Gastroesophageal sphincter (tissue), 3 donors: ENCODE measurements around the gene MAN1C1.

Experiments
- CTCF ChIP-seq, 4 experiments: fragments of 200-600 bp in 2 of 4; fragments of 450-650 bp in 2 of 4; sonication (generic) in 1 of 4; IDR thresholded peaks; one replicate each; pipeline ENCODE4 v1.5.1; 2017 to 2019; ENCODE audit warnings: antibody characterized with exemption in 4 of 4, mild to moderate bottlenecking in 2 of 4, moderate library complexity in 2 of 4
- POLR2AphosphoS5 ChIP-seq: sonication (generic); formaldehyde crosslinking; IDR thresholded peaks from one replicate; pipeline ENCODE4 v1.6.1; 2017; ENCODE audit warnings: antibody characterized with exemption

GRCh38 chr1:25700144-25700523, 83.5 kb downstream of the MAN1C1 start:
- TF ChIP-seq CTCF (IDR thresholded peaks at IDR 0.05) (no peak), POLR2AphosphoS5 (peak; percentile 89)
